HG03196 (cell line): ENCODE results near the gene PRR3.
A peak's percentile ranks its signal among the peaks of the same experiment; 100 is the strongest.
"Not testable (repeated sequence)": the region's sequence is repeated elsewhere in the genome, so short reads cannot be mapped to it uniquely, and the experiment has no call there.

Experiments
- ATAC-seq: cut with Tn5 transposase; IDR thresholded peaks from one replicate; pipeline ENCODE4 v1.9.1; 2021; ENCODE audit not compliant: unreplicated experiment

The PRR3 gene

GRCh38 chr6:30556906-30557682, at the start of gene PRR3:
TSS of gene PRR3 (plus strand) at chr6:30557295. CDS start at chr6:30557345, 50 bp downstream.
- ATAC-seq = peak; percentile 60

GRCh38 chr6:30507849-30508827, 49.0 kb upstream of the PRR3 start:
- no peak for ATAC-seq

GRCh38 chr6:30508890-30509736, 48.0 kb upstream of the PRR3 start:
- peak; percentile 58 for ATAC-seq

GRCh38 chr6:30510419-30511168, 46.5 kb upstream of the PRR3 start:
- no peak for ATAC-seq

GRCh38 chr6:30511169-30511546, 45.9 kb upstream of the PRR3 start:
- ATAC-seq = no peak

- no peak for ATAC-seq
Observed at GRCh38 chr6:30513451-30513850, 43.6 kb upstream of the PRR3 start.

- ATAC-seq = no peak
Observed at GRCh38 chr6:30515106-30515505, 42.0 kb upstream of the PRR3 start.

GRCh38 chr6:30515944-30516753, 40.9 kb upstream of the PRR3 start:
- ATAC-seq = peak; percentile 69

GRCh38 chr6:30516754-30517076, 40.4 kb upstream of the PRR3 start:
- ATAC-seq = not testable (repeated sequence)

GRCh38 chr6:30517767-30518504, 39.2 kb upstream of the PRR3 start:
- not testable (repeated sequence) for ATAC-seq

- ATAC-seq = not testable (repeated sequence)
Observed at GRCh38 chr6:30518505-30519145, 38.5 kb upstream of the PRR3 start.

GRCh38 chr6:30520522-30520921, 36.6 kb upstream of the PRR3 start:
- ATAC-seq = no peak

GRCh38 chr6:30521082-30521481, 36.0 kb upstream of the PRR3 start:
- not testable (repeated sequence) for ATAC-seq

- not testable (repeated sequence) for ATAC-seq
Observed at GRCh38 chr6:30521952-30522351, 35.1 kb upstream of the PRR3 start.

GRCh38 chr6:30526444-30526843, 30.7 kb upstream of the PRR3 start:
- ATAC-seq = not testable (repeated sequence)

GRCh38 chr6:30529349-30529875, 27.7 kb upstream of the PRR3 start:
- ATAC-seq = peak; percentile 47

- ATAC-seq = no peak
Observed at GRCh38 chr6:30530014-30530413, 27.1 kb upstream of the PRR3 start.
